Articular chondrocyte of knee joint (primary cell): ENCODE data around the gene EXO5. TPM values are rescaled to one million over a fixed set of nuclear protein-coding genes. Genes with fewer than 3 reads are reported as not detected.

Source experiments
- small RNA-seq: library from RNA; depleted of rRNA; stranded (forward); fragments of <200 nt; gene quantifications from one replicate; pipeline ENCODE3, GENCODE V24; 2012
- total RNA-seq: library from RNA; depleted of rRNA; stranded (reverse); fragments of >200 nt; gene quantifications from 2 replicates; pipeline ENCODE4 v1.2.3, GENCODE V29; 2012

EXO5 gene, protein sequence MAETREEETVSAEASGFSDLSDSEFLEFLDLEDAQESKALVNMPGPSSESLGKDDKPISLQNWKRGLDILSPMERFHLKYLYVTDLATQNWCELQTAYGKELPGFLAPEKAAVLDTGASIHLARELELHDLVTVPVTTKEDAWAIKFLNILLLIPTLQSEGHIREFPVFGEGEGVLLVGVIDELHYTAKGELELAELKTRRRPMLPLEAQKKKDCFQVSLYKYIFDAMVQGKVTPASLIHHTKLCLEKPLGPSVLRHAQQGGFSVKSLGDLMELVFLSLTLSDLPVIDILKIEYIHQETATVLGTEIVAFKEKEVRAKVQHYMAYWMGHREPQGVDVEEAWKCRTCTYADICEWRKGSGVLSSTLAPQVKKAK
- 12.0 and 13.6 TPM in 2 replicates for total RNA-seq

DNA sequence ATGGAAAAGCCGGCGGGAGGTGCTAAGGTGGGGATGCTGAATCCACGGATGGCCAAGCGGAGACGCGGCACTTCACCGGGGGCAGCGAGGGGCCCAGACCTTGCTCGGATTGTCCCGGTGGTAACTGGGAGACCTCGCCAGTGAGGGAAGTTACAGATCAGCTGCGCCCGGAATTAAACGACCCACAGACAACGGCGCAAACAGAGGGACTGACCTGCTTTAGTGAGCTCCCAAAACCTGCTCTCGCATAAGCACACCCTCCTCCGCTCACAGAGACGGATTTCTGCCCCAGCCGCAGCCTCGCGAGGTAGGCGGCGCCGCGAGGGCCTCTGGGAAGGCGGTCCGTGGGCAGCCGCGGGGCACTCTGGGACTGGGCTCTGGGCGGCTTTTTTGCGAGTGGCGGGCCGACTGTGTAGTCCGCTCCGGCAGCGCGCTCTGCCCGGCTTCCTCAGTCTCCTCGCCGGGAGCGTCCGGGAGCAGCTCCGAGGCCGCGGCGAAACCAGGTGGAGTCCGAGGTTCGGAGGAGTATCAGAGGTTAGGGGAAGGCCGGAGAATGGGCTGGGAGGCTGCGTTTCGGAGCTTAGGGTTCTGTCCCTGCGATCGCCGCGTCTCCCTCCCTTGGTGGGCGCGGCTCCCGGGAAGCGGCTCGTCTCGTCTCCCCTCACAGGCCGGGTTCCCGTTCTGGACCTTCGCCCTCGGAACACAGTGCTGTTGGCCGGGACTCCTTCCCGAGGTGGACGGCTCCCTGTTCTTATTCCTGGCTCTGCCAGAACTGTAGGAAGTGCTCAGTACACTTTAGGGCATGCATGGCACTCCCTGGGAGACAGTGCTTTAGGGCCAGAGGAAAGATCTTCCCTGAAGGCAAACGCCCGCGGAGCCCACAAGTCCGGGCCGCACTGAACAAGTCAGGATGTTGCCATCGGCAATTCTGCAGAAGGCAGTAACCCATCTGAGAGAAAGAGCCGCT lies at the start of gene EXO5:
Gene EXO5 (plus strand): TSS at position 393 of the 967 bp plus-strand sequence. CDS start 5,778 bp downstream, outside the sequence.

DNA sequence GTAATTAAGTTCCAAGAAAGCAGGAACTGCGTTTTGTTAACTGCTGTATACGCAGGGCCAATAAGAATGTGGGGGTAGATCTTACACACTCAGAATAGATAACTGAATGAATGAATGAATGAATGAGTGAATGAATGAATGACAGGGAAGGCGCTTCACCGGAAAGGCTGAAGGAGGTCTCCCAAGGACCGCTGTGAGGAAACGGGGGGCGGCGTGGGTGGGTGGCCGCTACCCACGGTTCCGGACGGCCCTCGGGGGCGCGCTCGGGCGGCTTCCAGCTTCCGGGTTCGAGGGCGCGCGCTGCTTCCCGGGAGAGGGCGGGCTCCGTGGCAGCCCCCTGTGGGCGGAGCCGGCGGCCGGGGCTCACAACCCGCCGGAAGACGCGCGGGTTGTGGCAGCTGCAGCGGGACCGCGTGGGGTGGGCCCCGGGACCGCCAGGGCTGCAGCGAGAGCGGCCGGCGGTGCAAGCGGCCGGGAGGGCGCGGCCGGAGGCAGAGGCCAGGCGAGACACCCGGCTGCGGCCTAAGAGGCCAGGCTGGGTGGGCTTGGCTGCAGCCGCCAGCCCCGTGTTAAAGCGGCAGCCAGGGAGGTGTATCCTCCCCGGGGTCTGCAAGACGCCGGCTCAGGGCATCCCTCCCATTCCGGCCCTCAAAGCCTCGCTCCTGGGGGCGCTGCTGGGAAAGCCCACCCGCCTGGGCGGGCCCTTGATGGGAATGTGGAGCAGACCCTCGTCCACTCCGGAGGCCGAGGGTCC lies 31.5 kb upstream of the EXO5 start, which contains the start of gene ZFP69:
Gene ZFP69 (plus strand): TSS at position 367 of the 754 bp plus-strand sequence. CDS start 2,072 bp downstream, outside the sequence.

DNA sequence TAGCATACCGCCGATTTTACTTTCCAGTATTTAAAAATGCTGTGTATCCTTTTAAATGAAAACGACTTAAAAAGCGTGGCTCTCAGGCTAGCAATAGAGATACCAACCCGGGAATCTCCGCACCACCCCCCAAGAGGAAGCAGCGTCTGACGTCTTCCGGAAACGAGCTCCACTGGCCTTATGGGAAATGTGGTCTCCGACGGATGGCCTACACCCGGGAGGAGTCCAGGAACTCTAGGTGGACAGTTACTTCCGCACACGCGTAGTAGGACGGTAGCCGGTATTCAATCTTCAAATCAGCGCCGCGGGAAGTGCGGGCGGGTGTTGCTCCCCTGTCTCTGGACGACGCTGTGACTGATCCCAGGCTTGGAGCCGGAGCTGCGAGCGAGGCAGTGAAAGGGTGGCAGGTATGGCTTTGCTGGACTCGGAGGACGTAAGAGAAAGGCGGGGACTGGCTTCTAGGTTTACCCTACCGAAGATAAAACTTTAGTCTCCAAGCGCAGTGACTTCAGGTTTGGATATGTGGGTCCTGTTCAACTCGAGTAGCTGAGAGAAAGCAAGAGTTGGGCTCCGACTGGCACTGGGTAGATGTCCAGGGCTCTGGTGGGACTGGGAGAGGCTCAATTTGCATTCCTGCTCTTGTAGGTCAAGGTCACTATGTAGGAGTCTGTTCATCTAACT lies 23.0 kb downstream of the EXO5 start, which contains the start of gene ZNF684:
Gene ZNF684 (plus strand): TSS at position 257 of the 681 bp plus-strand sequence. CDS start 1,530 bp downstream, outside the sequence.

Small RNA genes within 50 kb of the gene (small RNA-seq; reads per million reads assigned to genes)
- gene AL356379.1 = not detected

Other genes with a start within 250 kb of the EXO5 start
- gene COL9A2, start 191.5 kb upstream of the EXO5 start, total RNA-seq = 1.4 and 2.3 TPM in 2 replicates
- gene SMAP2, start 135.0 kb upstream of the EXO5 start, total RNA-seq = 15.2 and 18.5 TPM in 2 replicates
- 3.5 and 3.9 TPM in 2 replicates for gene ZFP69B, start 58.3 kb upstream of the EXO5 start, total RNA-seq
- gene ZFP69, start 31.5 kb upstream of the EXO5 start, total RNA-seq = 3.9 and 4.2 TPM in 2 replicates
- 3.5 and 3.8 TPM in 2 replicates for gene ZNF684, start 22.9 kb downstream of the EXO5 start, total RNA-seq
- 0.43 and 0.52 TPM in 2 replicates for gene RIMS3, start 156.9 kb downstream of the EXO5 start, total RNA-seq
- 16.7 and 19.3 TPM in 2 replicates for gene NFYC, start 182.9 kb downstream of the EXO5 start, total RNA-seq